Cardiac septum (tissue), 1 donor: ENCODE data around the gene IFNGR1. TPM values are rescaled to one million over a fixed set of nuclear protein-coding genes. Genes with fewer than 3 reads are reported as not detected.

ENCODE experiments used
- DNase-seq: peaks from one replicate; pipeline ENCODE4 v3.0.0-alpha.2; 2020; ENCODE audit warnings: low spot score
- intact Hi-C: fragments of 100-400 bp; cut with DNase I; formaldehyde crosslinking; loops from one replicate; pipeline ENCODE4 v1.14.0; 2022
- total RNA-seq: library from RNA; stranded (reverse); fragmentation: NEBNext Ultra II Directional; extraction: Animal tissue kit (Norgen Biotek cat#: 25700); gene quantifications from one replicate; pipeline ENCODE4 v1.2.1, GENCODE V29; 2021
- donor health status: DM: no; HTN: no; CAD: no.

Gene IFNGR1
- total RNA-seq, 1 donor from 2014 or later: 60.1 TPM

- intact Hi-C loops: no loop called here
- DNase-seq: no peak
Measured at GRCh38 chr6:137191236-137191635, 27.9 kb downstream of the IFNGR1 start.

DNA sequence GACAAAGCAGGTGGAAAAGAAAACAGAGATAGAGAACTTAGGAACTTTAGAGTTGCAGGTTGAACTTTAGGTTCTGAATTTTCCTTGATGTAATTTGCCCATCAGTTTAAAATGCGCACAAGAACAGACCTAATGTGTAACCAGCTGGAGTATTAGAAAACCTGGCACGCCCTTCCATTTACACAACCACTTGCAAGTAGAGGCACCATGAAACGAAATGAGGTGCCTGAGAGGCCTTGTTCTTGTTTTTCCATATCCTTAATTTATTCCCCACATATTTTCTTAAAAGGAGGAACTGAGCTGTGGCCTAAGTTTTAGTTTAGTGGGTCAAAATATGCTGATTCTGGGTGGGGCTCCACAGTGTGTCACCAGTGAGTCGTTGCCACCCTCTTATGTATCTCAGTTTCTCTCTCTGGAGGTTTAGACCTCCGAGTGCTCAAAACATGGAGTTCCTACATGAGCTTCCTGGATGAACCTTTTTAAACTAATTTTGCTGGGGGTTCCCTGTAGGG, 28.5 kb downstream of the IFNGR1 start:
- intact Hi-C loops: no loop called here
- DNase-seq: no peak

- intact Hi-C loops: no loop called here
- no peak for DNase-seq
Measured at GRCh38 chr6:137188855-137189254, 30.3 kb downstream of the IFNGR1 start.

GRCh38 chr6:137185290-137185689, 33.9 kb downstream of the IFNGR1 start:
- no peak for DNase-seq
- intact Hi-C loops: no loop called here

DNA sequence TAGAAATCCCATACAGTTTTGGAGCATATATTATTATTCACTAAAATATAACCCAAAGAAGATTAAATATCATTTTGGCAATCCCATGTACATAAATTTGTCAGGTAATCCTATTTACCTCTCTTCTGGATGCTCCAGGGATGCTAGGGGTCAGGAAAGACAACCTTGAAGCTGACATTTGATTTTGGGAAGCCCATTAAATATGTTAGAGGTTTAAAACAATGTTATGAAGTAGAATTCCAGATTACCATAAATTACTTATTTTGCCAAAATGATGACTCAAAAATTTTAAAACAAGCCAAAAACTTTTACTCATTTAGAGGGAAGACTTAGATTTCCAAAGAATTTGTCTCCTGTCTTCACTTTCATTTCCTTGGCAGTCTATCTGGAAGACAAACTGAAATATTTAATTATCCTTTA, 36.5 kb downstream of the IFNGR1 start:
- intact Hi-C loops: no loop called here
- no peak for DNase-seq

- intact Hi-C loops: no loop called here
- DNase-seq: no peak
Measured at GRCh38 chr6:137181891-137182653, 37.1 kb downstream of the IFNGR1 start.

- DNase-seq: no peak
Measured at GRCh38 chr6:137177611-137178010, 41.6 kb downstream of the IFNGR1 start.

DNA sequence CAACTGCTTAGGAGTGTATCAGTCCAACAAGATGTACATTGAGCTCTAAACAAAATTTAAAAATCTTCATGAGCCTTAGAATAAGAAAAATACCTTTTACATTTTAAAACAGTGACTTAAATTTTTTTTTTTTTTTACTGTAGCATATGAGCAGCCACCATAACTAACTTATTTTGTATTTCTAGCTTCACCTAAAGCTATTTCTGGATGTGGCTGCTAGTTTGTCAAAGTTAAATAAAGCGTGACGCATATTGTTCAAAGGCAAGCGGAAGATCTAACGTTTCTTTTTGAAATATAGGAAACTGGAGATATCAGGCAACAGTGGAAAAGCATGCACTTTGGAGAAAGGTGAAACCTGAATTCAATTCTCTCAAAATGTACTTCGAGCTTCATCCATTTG, 42.5 kb downstream of the IFNGR1 start:
- intact Hi-C loops: no loop called here
- DNase-seq: no peak

More at GRCh38 chr6:137177611-137178010, 41.6 kb downstream of the IFNGR1 start:
- intact Hi-C loops: no loop called here

DNA sequence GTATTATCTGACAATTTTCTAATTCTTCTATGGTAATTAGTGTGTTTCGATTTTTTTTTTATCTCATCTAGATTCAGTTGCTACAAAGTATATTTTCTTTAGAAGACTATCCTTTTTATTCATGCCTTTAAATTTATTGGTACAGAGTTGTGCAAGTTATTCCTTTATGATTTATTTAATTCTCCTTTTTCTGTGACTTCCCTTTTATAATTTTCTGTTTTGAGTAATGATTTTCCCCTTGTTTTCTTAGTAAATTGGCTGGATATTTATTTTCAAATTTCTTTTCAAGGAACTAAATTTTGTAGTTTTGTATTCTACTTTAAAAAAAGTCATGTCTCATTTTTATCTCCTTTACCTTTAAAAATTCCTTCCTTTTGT, 43.3 kb downstream of the IFNGR1 start:
- DNase-seq: no peak
- intact Hi-C loops: no loop called here

DNA sequence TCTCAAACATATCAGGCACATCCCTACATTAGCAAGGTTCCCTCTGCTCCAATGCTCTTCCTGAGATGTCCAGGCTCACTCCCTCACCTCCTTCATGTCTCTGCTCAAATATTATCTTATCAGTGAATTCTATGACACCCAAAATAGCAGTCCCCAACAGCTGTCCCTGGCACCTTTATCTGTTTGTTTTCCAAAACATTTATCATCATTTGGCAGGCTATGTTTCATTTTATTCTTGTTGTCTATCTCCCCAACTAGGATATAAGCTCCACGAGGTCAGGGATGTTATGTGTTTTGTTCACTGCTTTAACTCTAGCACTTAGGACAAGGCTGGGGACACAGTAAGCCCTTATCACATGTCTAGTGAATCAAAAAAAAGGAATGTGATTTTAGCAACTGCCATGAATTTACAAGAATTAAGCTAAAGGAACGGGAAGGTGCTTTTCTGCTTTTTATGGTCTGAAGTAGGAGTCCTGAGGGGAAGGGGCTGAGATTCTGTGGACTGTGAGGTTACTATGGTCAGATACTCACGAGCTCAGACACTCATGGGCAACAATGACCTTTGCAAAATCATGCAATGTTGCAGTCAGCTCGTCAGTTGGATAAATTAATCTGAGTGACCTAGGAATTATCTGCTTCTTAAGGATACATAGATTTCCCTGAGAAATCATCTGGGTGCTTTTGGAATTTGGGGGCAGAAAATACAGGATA, 43.9 kb downstream of the IFNGR1 start:
- intact Hi-C loops: no loop called here
- no peak for DNase-seq

DNA sequence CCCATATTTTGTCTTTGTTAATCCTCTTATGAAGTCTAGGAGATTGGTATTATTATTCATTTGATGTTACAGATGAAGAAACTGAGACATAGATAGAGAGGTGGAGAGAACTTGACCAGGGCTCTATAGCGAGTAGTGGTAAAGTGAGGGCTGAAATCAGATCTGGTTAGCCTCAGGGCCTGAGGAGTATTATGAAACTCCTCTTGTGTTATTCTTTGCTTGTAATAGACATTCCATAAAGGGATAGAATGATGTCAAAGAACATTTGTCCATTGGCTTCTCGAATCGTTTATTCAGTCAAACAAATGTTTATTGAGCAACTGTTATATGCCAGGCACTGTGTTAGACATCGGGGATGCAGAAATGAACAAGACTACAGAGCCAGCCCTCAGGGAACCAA, 45.7 kb downstream of the IFNGR1 start, which contains the start of gene IL22RA2:
Gene IL22RA2, minus strand, starts transcription at position 144 of the 400 bp plus-strand sequence. CDS start 11,895 bp downstream, outside the sequence.
- no peak for DNase-seq
- intact Hi-C loops: no loop called here

DNA sequence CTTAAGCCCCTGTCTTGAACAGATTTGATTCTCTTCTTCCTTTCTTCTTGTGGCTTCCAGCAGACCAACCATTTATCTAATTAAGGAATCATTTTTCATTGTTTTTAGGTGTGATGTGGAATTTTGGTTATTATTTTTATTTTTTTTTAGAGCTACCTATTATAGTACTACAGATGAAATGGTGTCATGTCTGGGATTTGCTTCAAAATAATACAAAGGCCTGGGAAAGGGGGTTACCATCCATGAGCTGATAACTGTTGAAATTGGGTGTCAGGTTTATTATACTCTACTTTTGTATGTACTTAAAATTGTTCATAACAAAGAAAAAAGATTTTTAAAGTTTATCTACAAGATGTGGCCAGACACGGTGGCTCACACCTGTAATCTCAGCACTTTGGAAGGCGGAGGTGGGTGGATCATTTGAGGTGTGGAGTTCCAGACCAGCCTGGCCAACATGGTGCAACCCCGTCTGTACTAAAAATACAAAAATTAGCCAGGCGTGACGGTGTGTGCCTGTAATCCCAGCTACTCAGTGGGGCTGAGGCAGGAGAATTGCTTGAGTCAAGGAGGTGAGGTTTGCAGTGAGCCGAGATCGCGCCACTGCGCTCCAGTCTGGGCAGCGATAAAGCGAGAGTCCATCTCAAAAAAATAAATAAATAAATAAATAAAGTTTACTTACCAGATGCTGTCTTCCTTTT, 46.3 kb downstream of the IFNGR1 start:
- intact Hi-C loops: no loop called here
- DNase-seq: no peak

GRCh38 chr6:137171824-137172733, 47.1 kb downstream of the IFNGR1 start:
- DNase-seq: no peak
- intact Hi-C loops: no loop called here

DNA sequence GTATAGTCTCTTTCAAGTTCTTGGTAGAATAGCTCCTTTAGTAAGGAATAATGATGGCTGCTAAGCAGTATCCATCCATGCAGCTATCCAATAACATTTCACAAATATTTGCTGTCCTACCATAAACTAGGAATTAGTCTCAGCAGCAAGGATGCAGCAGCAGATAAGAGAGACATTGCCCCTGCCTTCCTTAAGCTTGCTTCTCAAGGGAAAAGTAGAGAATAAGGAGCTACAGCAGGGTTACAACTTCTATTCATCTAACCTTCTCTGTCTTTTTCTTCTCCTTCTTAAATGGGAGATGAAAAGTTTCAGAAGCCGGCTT, 48.2 kb downstream of the IFNGR1 start:
- DNase-seq: no peak

GRCh38 chr6:137170266-137171052, 48.7 kb downstream of the IFNGR1 start:
- DNase-seq: no peak
- intact Hi-C loops: no loop called here

More for the DNA sequence above, 48.2 kb downstream of the IFNGR1 start:
- intact Hi-C loops: no loop called here

DNA sequence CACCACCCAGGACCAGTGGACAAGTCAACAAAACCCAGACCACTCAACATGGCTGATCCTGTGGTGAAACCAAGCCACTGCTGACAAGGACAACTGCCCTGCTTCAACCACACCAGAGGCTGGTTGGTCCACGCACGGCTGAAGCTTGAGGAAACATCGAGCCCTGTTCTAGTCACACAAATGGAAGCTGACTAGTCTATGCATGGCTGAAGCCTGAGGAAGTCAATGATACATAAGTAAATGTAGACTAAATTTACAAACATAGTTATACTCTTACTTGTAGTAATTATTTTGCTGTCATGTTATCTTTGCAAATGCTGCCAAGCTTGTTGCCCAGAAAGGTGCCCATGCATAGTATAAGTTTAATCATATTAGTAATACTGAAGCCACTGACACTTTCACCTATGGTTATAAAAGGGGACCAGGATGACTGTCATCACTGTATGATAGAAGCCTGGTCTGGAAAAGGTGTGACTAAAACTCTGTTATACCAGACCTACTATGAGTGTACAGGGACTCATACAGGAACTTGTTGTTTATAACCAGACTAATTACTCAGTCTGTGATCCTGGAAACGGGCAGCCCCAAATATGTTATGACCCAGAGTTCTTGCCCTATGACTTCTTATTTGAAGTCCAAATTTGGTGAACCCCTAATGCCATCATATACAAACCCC, 51.3 kb downstream of the IFNGR1 start:
- intact Hi-C loops: no loop called here
- no peak for DNase-seq

DNA sequence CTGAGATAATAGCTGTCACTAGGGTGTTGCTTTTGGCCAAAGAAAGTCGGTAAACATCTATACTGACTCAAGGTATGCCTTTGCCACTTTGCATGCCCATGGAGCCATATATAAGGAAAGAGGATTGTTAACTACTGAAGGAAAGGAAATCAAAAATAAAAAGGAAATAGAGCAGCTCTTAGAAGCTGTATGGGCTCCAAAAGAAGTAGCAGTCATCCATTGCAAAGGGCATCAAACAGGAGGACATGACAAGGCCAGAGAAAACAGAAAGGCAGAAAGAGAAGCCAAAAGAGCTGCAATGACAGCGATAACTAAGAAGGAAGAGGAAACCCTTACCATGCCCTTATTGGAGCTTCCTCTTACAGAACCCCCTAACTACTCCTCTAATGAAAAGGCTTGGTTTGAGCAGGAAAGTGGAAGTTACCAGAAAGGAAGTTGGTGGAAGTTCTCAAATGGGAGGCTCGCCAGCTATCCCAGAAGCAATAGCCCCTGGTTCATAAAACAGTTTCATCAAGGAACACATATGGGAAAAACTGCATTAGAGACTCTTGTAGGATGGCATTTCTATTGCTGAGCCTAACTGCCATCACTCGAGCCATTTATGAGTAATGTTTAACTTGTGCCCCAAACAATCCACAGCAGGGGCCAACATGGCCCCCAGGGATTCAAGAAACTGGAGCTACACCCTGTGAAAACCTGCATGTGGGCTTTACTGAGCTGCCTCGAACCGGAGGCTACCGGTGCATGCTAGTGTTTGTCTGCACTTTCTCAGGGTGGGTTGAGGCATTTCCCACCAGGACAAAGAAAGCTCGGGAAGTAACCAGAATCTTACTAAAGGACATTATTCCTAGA, 52.7 kb downstream of the IFNGR1 start:
- intact Hi-C loops: no loop called here

More for the DNA sequence above, 52.7 kb downstream of the IFNGR1 start:
- DNase-seq: no peak
